HG03175 (cell line): ENCODE data around the gene SLC7A6OS.

ENCODE experiments used
- ATAC-seq: cut with Tn5 transposase; IDR thresholded peaks from one replicate; pipeline ENCODE4 v1.9.1; 2021; ENCODE audit warnings: mild to moderate bottlenecking, moderate library complexity; ENCODE audit not compliant: unreplicated experiment

The SLC7A6OS gene

GRCh38 chr16:68345351-68345810, 34.6 kb upstream of the SLC7A6OS start:
- ATAC-seq = no peak

GRCh38 chr16:68344252-68344651, 33.5 kb upstream of the SLC7A6OS start:
- ATAC-seq = no peak

GRCh38 chr16:68343137-68343536, 32.4 kb upstream of the SLC7A6OS start:
- ATAC-seq = no peak

GRCh38 chr16:68342620-68343019, 31.9 kb upstream of the SLC7A6OS start:
- no peak for ATAC-seq

- no peak for ATAC-seq
Measured at GRCh38 chr16:68339214-68339613, 28.5 kb upstream of the SLC7A6OS start.

GRCh38 chr16:68338326-68339119, 27.8 kb upstream of the SLC7A6OS start:
- no peak for ATAC-seq

GRCh38 chr16:68335175-68335574, 24.4 kb upstream of the SLC7A6OS start:
- ATAC-seq = no peak

- ATAC-seq = no peak
Measured at GRCh38 chr16:68332411-68333121, 21.8 kb upstream of the SLC7A6OS start.

- no peak for ATAC-seq
Measured at GRCh38 chr16:68331879-68332410, 21.2 kb upstream of the SLC7A6OS start.

GRCh38 chr16:68328860-68329390, 18.2 kb upstream of the SLC7A6OS start:
- ATAC-seq = no peak

GRCh38 chr16:68328151-68328859, 17.6 kb upstream of the SLC7A6OS start:
- peak; percentile 75 for ATAC-seq

- ATAC-seq = no peak
Measured at GRCh38 chr16:68324780-68325357, 14.1 kb upstream of the SLC7A6OS start.

GRCh38 chr16:68324336-68324735, 13.6 kb upstream of the SLC7A6OS start:
- no peak for ATAC-seq

GRCh38 chr16:68319185-68319908, 8.6 kb upstream of the SLC7A6OS start:
- no peak for ATAC-seq

- ATAC-seq = no peak
Measured at GRCh38 chr16:68313116-68313515, 2.4 kb upstream of the SLC7A6OS start.

- ATAC-seq = peak; percentile 21
Measured at GRCh38 chr16:68310437-68310773, 341 bp downstream of the SLC7A6OS start.

GRCh38 chr16:68309799-68310198, 947 bp downstream of the SLC7A6OS start:
- no peak for ATAC-seq

GRCh38 chr16:68306633-68307032, 4.1 kb downstream of the SLC7A6OS start:
- no peak for ATAC-seq

- ATAC-seq = no peak
Measured at GRCh38 chr16:68300734-68301459, 9.8 kb downstream of the SLC7A6OS start.
